Stomach (tissue), 4 donors: ENCODE results near the gene TCF3.

Source experiments
- CTCF ChIP-seq, 7 experiments: fragments of 450-650 bp in 4 of 7; fragments of 200-600 bp in 3 of 7; sonication (generic) in 3 of 7; IDR thresholded peaks; one replicate each; pipeline ENCODE4 v1.5.1; 2016 to 2019; ENCODE audit warnings: antibody characterized with exemption in 7 of 7, control low read depth in 2 of 7, mild to moderate bottlenecking in 1 of 7
- EP300 ChIP-seq: sonication (generic); formaldehyde crosslinking; IDR thresholded peaks from one replicate; pipeline ENCODE4 v1.6.1; 2017; ENCODE audit warnings: antibody characterized with exemption
- POLR2A ChIP-seq, 4 donors: fragments of 450-650 bp; IDR thresholded peaks; one replicate each; pipeline ENCODE4 v1.6.1; 2016; ENCODE audit warnings: antibody characterized with exemption in 4 of 4, control low read depth in 2 of 4, mild to moderate bottlenecking in 1 of 4, moderate library complexity in 1 of 4
- POLR2AphosphoS5 ChIP-seq, 3 donors: sonication (generic); formaldehyde crosslinking; IDR thresholded peaks; one replicate each; pipeline ENCODE4 v1.6.1; 2016; ENCODE audit warnings: antibody characterized with exemption in 3 of 3

- TF ChIP-seq CTCF (IDR thresholded peaks at IDR 0.05), result no peak
- no peak for TF ChIP-seq POLR2A (IDR thresholded peaks at IDR 0.05)
- no peak for TF ChIP-seq EP300
- no peak for TF ChIP-seq POLR2AphosphoS5 (IDR thresholded peaks at IDR 0.05)
Observed at GRCh38 chr19:1700733-1701663, 48.6 kb upstream of the TCF3 start.
